Renal cortical epithelial cell (primary cell): ENCODE measurements around the gene CASP6. TPM values are rescaled to one million over a fixed set of nuclear protein-coding genes. Genes with fewer than 3 reads are reported as not detected.

ENCODE experiments used
- DNase-seq: peaks from one replicate; pipeline ENCODE4 v3.0.0-alpha.2; 2011; ENCODE audit warnings: low read depth
- total RNA-seq: library from RNA; depleted of rRNA; stranded (reverse); fragments of >200 nt; gene quantifications from 2 replicates; pipeline ENCODE4 v1.2.3, GENCODE V29; 2014

CASP6 gene
- total RNA-seq, 1 donor from 2014 or later = 110 TPM

DNA sequence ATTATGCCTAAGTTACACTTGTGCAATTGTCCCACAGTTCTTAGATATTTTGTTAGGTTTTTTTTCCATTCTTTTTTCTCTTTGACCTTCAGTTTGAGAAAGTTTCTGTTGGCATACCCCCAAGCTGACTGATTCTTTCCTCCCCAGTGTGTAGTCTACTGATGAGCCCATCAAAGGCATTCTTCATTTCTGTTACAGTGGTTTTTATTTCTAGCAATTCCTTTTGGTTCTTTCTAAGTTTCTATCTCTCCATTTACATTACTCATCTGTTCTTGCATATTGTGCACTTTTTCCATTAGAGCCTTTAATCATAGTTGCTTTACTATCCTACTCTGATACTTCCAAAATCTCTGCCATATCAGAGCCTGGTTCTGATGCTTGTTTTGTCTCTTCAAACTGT lies 31.9 kb downstream of the CASP6 start:
- DNase-seq = no peak

DNA sequence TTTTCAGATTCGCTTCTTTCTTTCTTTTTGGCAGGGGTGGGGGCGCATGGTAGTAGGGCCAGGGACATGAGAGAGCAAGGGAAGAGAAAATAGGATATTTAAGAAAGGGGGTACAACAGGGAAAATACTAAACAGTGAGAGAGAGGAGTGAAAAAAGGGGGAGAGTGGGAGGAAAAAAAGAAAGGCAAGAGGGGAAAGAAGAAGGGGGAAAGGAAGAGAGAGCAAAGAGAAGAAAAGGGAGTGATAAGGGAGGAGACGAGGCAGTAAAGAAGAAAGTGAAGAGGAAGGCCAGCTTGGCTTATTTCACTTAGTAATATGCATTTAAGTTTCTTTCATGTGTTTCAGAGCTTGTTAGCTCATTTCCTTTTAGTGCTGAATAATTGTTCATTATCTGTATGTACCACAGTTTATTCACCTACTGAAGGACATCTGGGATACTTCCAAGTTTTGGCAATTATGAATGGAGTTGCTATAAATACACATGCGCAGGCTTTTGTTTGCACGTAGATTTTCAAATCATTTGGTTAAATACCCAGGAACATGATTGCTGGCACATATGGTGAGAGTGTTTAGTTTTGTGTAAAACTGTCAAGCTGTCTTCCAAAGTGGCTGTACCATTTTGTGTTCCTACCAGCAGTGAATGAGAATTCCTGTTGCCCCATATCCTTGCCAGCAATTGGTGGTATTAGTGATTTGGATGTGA lies 37.3 kb downstream of the CASP6 start:
- DNase-seq = no peak

DNA sequence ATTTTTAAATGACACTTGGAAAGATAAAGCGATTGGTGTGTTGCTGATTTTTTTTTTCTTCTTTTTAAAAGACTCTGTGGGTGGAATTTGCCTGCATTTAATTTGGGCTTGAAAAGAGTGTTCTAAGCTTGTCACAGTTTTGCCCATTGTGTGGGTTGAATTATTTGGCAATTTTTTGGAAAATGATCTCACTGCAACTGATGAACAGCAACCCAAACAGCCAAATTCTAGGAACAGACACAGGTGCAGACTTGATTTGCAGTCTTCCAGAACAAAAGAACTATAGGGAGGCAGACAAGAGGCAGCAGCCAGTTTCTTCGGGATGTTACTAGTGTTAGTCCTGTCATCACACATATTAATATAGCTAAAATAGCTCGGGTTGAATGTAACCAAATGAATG lies 40.5 kb downstream of the CASP6 start:
- no peak for DNase-seq

DNA sequence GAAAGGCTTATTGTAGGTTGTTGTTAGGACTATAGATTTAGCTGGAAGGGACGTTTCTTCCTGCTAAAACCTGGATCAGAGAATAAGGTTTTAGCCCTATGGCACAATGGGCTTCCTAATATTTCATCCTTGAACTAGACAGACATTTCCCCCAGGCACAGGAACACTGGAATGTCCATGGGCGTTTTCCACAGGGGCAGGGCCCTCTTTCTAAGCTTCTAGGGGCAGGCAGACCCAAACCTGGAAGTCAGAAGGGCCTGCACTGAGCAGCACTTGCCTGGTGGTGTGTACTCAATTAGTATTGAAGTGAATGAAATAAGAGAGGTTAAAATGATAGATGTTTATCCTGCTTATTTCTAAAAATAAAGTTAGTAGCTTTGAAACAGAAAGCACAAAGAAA lies 41.1 kb downstream of the CASP6 start:
- DNase-seq = no peak

DNA sequence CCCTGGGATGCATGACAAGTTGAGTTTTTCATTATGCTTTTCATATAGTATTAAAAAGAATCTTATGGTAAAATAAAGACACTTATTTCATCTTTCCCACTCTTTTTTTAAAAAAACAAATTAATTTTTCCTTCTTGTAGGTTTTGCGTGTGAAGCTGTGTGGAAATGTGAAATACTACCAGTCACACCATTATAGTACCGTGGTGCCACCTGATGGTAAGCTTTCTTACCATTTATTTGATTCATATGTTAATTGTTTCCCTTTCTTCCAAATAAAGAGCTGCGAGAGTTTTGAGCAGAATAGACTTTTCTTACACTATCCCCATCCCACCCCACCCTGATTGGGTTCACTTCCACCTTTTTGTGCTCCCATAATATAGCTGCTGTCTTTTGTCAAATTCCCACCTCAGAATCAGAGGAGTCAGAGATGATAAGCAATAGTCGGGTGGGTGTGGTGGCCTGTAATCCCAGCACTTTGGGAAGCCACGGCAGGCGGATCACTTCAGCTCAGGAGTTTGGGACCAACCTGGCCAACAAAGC lies 44.3 kb downstream of the CASP6 start:
- DNase-seq = no peak

DNA sequence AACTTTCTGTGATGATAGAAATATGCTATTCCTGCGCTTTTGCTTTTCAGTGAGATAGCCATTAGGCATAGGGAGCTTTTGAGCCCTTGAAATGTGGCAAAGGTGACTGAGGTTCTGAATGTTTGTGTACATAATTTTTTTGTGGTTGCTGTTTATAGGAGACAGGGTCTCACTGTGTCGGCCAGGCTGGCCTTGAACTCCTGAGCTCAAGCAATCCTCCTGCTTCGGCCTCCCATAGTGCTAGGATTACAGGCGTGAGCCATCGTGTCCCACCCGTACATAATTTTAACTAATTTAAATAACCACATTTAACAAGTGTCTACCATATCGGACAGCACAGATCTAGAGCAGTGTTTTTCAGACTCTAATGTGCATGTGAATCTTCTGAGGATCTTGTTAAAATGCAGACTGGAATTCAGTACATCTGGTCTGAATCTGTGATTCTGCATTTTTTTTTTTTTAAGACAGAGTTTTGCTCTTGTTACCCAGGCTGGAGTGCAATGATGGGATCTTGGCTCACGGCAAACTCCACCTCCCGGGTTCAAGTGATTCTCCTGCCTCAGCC lies 45.3 kb downstream of the CASP6 start:
- DNase-seq = no peak

DNA sequence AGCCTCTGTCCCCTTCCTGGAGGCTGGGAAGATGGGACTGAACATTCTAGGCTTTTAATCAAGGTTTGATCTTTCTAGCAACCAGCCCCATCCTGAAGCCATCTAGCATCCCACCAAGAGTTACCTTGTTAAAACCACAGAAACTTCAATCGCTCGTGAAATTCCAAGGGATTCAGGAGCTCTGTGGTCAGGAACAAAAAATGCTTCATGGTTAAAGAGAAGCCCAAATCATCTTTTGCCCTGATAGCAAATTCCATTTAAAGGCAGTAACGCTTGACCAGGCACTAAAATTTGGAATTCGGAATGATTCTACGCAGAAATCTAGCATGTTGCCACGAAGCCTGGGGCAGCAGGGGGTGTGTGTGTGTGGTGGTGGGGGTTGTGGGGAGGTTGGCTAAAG lies 47.8 kb downstream of the CASP6 start:
- peak; percentile 42 for DNase-seq

- no peak for DNase-seq
These were observed 53.4 kb downstream of the CASP6 start for GRCh38 chr4:109649872-109650271.

DNA sequence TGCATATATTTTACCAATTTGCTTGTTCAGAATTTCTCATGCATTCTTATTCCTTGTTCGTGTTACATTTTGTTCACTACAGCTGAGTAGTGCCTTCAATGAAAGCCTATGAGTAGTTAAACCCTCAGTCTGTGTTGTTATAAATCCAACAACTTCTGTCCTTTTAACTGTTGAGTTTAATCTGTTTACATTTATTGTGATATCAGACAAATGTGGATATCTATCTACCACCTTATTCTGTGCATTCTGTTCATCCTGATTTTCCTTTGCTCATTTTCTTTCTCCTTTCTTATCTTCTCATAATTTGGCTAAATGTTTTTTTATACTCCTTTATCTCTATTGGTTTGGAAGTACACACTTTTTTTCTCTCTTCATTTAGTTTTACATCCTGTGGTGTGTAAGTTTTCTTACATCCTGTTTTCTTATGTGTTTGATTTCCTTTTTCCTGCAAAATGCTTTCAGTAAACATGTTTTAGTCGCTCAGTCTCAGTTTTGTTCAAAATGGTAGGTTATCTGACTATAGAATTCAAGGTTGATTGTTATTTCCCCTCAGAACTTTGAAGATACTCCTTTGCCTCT lies 54.2 kb downstream of the CASP6 start:
- no peak for DNase-seq

DNA sequence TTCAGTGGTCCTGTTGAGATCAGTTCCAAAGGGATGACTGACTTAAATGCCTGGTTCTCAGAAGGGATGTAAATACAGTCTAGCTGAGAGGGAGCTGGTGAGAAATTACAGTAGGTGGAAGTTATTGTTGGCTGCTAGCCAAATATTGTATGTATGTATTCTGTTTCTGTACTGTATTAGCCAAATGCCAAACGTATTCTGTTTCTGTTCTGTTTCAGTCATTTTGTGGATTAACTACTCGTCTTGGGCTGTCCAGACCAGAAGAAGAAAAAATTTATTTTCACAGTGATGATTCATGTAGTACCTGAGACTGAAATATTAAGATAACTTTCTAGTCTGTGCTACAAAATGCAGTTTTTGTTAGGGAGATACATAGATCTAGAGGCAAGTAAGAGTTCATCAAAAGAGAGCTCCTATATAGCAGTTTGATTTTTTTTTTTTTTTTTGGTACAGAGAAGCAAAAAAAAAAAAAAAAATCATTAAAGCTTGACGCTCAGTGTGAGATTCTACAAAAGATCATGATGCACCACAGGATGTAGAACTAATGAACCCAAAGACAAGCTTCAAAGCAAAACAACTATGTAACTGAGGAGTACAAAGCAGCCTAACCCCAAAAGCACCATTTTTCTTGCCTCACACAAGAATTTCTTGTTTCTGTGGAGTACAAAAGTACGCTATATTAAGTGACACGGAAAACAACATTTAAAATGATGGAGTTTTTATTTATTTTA lies 54.8 kb downstream of the CASP6 start:
- DNase-seq = no peak

DNA sequence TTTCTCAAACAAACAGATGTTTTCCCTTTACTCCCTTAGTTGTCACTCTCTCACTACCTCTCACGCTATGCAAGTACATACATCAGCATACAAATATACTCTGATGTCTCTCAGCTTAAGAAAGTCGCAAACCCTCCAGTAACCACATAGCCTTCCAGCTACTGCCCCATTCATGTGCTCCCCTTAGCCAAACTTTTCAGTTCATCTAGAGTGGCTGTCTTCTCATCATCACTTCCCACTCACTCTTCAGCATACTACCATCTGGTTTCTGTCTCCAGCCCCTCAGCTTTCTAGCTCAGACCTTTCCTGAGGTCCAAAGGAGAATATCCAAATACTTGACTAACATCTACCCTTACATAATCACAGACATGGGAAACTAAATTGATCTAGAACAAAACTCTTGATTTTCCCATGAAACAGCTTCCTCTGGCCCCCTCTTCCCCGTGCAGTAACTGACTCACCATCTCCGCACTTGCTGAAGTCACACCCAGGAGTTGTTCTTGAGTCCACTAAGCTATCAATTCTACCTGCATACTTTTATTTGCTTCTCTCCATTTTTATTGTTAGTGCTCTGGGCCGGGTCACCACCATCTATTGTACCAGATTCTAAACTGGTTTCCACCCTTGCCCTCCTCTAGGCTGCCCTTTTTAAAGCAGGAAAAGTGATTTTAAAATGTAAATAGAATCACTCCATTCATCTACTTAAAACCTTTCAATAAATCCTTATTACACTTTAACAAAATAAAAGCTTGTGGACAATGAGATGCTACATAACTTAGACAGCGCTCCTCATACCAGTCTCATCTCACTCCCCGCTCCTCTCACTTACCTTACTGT lies 57.2 kb downstream of the CASP6 start:
- no peak for DNase-seq

DNA sequence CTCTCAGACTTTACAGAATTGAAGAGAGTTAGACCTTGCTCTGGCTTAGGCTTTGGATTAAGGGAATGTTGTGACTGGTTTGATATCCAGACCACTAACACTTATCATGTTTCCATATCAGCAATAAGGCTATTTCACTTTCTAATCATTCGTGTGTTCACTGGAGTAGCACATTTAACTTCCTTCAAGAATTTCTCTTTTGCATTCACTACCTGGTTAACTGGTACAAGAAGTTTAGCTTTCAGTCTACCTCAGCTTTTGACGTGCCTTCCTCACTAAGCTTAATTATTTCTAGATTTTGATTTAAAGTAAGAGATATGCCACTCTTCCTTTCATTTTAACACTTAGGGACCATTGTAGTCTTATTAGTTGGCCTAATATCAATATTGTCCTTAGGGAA lies 62.6 kb downstream of the CASP6 start:
- no peak for DNase-seq

Other genes starting within 250 kb of the CASP6 start
- 57.1 and 88.6 TPM in 2 replicates for gene MCUB, start 143.2 kb downstream of the CASP6 start, total RNA-seq
- gene PLA2G12A, start 26.6 kb upstream of the CASP6 start, total RNA-seq = 7.1 and 18.1 TPM in 2 replicates
- gene CFI, start 98.6 kb upstream of the CASP6 start, total RNA-seq = 29.7 and 356 TPM in 2 replicates
- 3.0 and 5.6 TPM in 2 replicates for gene GAR1, start 112.3 kb upstream of the CASP6 start, total RNA-seq
- 0.15 TPM in 1 of 2 replicates, not detected in the other for gene RRH, start 124.5 kb upstream of the CASP6 start, total RNA-seq
- gene LRIT3, start 144.7 kb upstream of the CASP6 start, total RNA-seq = 0.15 TPM in 1 of 2 replicates, not detected in the other
- gene EGF, start 209.4 kb upstream of the CASP6 start, total RNA-seq = 0.65 and 1.7 TPM in 2 replicates